LNCaP clone FGC (cell line): Measurements from ENCODE around the gene RPTN.

Experiments
- DNase-seq: peaks from one replicate; pipeline ENCODE4 v3.0.0-alpha.2; 2011; ENCODE audit warnings: low read depth
- H3K4me3 ChIP-seq: 2 replicates; pipeline ENCODE4 v1.5.1; 2011; ENCODE audit warnings: mild to moderate bottlenecking, low read depth, low read length, control low read depth
- CTCF ChIP-seq: IDR thresholded peaks from 2 replicates; pipeline ENCODE4 v1.5.1; 2012; ENCODE audit warnings: mild to moderate bottlenecking; ENCODE audit not compliant: control insufficient read depth, insufficient read depth; ENCODE audit errors: extremely low read depth

The RPTN gene

GRCh38 chr1:152107984-152108881 is 50.8 kb downstream of the RPTN start:
- H3K4me3 ChIP-seq = no peak overlapping the region
- no peak for DNase-seq
- no peak for TF ChIP-seq CTCF

DNA sequence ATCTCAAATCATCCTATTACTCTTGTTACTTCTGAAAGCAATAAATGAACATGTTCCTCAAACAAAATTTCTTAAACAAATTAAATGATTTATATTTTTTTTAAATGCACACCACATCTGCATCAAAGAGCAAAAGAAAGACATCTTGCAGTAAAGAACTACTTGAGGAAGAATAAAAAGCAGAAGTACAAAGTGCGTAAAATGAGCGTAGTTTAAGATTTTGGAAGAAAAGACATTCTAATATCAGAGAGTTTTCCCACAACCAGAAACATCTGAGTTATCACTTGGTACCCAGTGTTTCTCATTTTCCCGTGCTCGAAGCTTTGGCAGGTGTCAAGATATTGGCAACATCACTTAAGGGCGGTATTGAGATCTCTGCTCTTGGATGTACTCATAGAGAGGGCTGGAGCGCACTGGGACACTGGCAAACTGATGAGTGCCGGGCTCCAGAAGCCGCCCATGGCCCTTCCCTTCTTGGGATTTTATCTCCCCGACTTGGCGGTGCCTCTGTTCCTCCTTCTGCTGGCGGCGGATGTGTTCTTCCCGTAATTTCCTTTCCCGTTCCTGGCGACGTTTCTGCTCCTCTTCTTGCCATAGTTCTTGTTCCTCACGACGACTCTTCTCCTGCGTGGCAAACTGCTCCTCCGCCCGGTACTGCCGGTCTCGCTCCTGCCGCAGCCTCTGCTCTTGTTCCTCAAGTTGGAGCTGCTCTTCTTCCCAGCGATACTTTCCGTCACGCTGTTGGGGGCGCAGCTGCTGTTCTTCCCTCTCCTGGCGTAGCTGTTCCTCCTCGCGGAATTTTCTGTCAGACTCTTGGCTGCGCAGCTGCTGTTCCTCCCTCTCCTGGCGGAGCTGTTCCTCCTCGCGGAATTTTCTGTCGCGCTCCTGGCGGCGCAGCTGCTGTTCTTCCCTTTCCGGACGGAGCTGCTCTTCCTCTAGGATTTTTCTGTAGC is 51.7 kb downstream of the RPTN start:
- DNase-seq = no peak
- no peak for TF ChIP-seq CTCF
- H3K4me3 ChIP-seq = no peak overlapping the region

DNA sequence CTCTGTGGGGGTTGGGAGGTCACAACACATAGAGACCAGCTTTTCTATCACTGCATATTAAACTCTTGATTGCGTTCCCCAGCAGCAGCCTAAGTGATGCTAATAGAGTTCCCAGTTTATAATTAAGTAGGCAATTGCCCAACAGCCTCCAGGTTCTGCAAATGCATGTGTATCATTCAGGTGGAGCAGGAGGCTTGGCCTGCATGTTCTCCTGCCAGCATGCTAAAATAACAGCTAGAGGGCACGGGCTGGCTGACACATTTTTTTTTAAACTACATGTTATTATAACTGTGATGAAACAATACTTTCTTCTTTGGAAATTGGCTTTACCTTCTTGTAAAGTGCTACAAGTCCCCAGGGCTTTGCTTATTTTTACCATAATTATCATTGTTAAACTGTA is 54.2 kb downstream of the RPTN start:
- no peak overlapping the region for H3K4me3 ChIP-seq

More for the DNA sequence above, 54.2 kb downstream of the RPTN start:
- DNase-seq = no peak
- no peak for TF ChIP-seq CTCF
